Vagina (tissue), 2 donors: ENCODE results near the gene CLPTM1L. TPM values are rescaled to one million over a fixed set of nuclear protein-coding genes. Genes with fewer than 3 reads are reported as not detected.

ENCODE experiments used
- DNase-seq, 2 donors: peaks; one replicate each; pipeline ENCODE4 v3.0.0-alpha.2; 2017; ENCODE audit errors: extremely low spot score in 2 of 2
- H3K27ac ChIP-seq: fragments of 200-600 bp; sonication (generic); one replicate; pipeline ENCODE4 v1.5.1; 2019
- H3K27me3 ChIP-seq: fragments of 200-600 bp; sonication (generic); one replicate; pipeline ENCODE4 v1.5.1; 2019
- H3K36me3 ChIP-seq, 2 donors: fragments of 200-600 bp; sonication (generic); one replicate each; pipeline ENCODE4 v1.5.1; 2017 to 2019
- H3K4me1 ChIP-seq: fragments of 200-600 bp; sonication (generic); one replicate; pipeline ENCODE4 v1.5.1; 2019
- H3K4me3 ChIP-seq, 2 donors: fragments of 200-600 bp; sonication (generic); 1 replicate in 1 of 2; 2 replicates in 1 of 2; pipeline ENCODE4 v1.5.1; 2016 to 2019
- H3K9me3 ChIP-seq: fragments of 200-600 bp; sonication (generic); one replicate; pipeline ENCODE4 v1.5.1; 2019
- POLR2A ChIP-seq, 2 donors: fragments of 450-650 bp; IDR thresholded peaks; one replicate each; pipeline ENCODE4 v1.6.1; 2017; ENCODE audit warnings: antibody characterized with exemption in 2 of 2, mild to moderate bottlenecking in 2 of 2, moderate library complexity in 2 of 2
- POLR2AphosphoS5 ChIP-seq, 2 donors: sonication (generic); formaldehyde crosslinking; IDR thresholded peaks; one replicate each; pipeline ENCODE4 v1.9.0; 2017; ENCODE audit warnings: antibody characterized with exemption in 2 of 2, mild to moderate bottlenecking in 2 of 2, low read depth in 1 of 2; ENCODE audit not compliant: insufficient read depth in 1 of 2
- intact Hi-C: fragments of 100-400 bp; cut with DNase I; formaldehyde crosslinking; loops from one replicate; pipeline ENCODE4 v1.15.1; 2023
- total RNA-seq: library from RNA; depleted of rRNA; stranded (reverse); fragments of >200 nt; gene quantifications from one replicate; pipeline ENCODE4 v1.2.3, GENCODE V29; 2016
- TF ChIP-seq, protein P1 (sequence below), 3 experiments: fragments of 450-650 bp in 2 of 3; fragments of 200-600 bp in 1 of 3; sonication (generic) in 1 of 3; IDR thresholded peaks; one replicate each; pipeline ENCODE4 v1.5.1; 2017 to 2019; ENCODE audit warnings: antibody characterized with exemption in 3 of 3, mild to moderate bottlenecking in 2 of 3, moderate library complexity in 2 of 3

CLPTM1L gene
- total RNA-seq, 1 donor from 2014 or later = 40.0 TPM

DNA sequence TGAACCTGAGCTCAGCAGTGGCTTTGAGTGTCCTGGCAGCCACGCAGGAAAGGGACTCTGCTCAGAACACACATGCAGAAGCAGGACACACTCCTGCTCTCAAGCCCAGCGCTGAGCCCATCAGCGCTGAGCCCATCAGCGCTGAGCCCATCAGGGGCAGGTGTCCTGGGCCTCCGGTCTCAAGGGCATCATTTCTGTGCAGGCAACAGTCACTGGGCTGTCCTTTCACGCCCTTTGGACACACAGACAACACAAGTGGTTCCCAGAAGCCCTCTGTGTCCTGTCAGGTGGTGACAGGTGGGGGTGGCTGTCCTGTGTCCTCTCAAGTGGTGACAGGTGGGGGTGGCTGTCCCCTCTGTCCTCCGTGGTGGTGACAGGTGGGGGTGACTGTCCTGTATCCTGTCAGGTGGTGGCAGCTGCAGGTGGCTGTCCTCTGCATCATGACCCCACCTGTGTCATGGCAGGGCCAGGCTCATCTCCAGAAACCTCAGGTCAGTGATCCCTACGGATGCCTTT lies 39.0 kb upstream of the CLPTM1L start:
- H3K36me3 ChIP-seq = no peaks in the 10 kb centered on the region
- H3K4me1 ChIP-seq = peaks cover 25% of the 10 kb centered on the region
- no peak overlapping the region for H3K4me3 ChIP-seq
- no peak for TF ChIP-seq POLR2A (IDR thresholded peaks at IDR 0.05)
- no peak for TF ChIP-seq POLR2AphosphoS5 (IDR thresholded peaks at IDR 0.05; ENCODE audit: insufficient read depth in 1 of 2, low read depth in 1 of 2)
- TF ChIP-seq, protein P1, sequence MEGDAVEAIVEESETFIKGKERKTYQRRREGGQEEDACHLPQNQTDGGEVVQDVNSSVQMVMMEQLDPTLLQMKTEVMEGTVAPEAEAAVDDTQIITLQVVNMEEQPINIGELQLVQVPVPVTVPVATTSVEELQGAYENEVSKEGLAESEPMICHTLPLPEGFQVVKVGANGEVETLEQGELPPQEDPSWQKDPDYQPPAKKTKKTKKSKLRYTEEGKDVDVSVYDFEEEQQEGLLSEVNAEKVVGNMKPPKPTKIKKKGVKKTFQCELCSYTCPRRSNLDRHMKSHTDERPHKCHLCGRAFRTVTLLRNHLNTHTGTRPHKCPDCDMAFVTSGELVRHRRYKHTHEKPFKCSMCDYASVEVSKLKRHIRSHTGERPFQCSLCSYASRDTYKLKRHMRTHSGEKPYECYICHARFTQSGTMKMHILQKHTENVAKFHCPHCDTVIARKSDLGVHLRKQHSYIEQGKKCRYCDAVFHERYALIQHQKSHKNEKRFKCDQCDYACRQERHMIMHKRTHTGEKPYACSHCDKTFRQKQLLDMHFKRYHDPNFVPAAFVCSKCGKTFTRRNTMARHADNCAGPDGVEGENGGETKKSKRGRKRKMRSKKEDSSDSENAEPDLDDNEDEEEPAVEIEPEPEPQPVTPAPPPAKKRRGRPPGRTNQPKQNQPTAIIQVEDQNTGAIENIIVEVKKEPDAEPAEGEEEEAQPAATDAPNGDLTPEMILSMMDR (IDR thresholded peaks at IDR 0.05) = no peak
- H3K27ac ChIP-seq = no peak overlapping the region
- no peak for DNase-seq
- no peaks in the 10 kb centered on the region for H3K9me3 ChIP-seq
- H3K27me3 ChIP-seq = no peaks in the 10 kb centered on the region
- intact Hi-C loops = no loop called here

DNA sequence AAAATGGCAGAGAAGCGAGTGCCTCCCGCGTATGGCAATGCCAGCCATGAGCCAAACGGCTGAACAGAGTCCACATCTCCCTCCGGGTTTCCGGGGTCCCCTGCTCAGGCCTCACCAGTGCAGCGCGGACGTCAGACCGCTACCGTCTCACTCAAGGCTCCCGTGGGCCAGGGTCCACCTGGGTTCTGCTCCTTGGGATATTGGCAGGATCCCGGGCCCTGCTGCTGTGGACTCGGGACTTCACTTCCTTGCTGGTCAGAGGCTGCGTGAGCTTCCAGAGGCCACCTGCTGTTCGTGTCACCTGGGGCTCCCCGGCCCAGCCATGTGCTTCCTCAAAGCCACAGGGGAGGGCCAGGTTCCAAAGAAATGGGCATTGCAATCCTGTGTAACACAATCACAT lies 38.4 kb upstream of the CLPTM1L start:
- no peak for DNase-seq
- TF ChIP-seq POLR2A (IDR thresholded peaks at IDR 0.05) (no peak), POLR2AphosphoS5 (IDR thresholded peaks at IDR 0.05; ENCODE audit: insufficient read depth in 1 of 2, low read depth in 1 of 2) (no peak)
- TF ChIP-seq, protein P1 (IDR thresholded peaks at IDR 0.05) = no peak
- Histone ChIP-seq H3K36me3 (no peaks in the 10 kb centered on the region), H3K27ac (no peak overlapping the region), H3K4me1 (peaks cover 25% of the 10 kb centered on the region), H3K27me3 (no peaks in the 10 kb centered on the region), H3K9me3 (no peaks in the 10 kb centered on the region), H3K4me3 (no peak overlapping the region)
- intact Hi-C loops = no loop called here

DNA sequence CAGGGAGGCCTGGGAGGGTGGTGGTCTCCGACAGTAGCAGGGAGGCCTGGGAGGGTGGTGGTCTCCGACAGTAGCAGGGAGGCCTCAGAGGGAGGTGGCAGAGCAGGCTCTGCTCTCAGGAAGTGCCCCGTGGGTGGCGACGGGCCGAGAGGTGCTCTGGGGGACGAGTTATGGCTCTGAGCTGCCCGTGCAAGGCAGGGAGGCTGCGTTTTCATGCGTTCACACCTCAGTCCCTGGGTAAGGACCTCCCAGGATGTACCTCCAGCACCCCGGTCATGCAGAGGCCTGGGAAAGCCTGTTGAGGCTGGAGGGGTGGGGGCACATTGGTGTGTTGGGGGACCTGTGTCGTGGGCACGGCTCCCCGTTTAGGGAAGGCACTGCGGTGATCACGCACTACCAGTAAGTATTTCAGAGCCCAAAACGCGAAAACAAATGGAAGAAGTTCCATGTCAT lies 37.4 kb upstream of the CLPTM1L start:
- peaks cover 25% of the 10 kb centered on the region for H3K4me1 ChIP-seq
- H3K27ac ChIP-seq = no peak overlapping the region
- intact Hi-C loops = no loop called here
- DNase-seq = no peak
- no peaks in the 10 kb centered on the region for H3K36me3 ChIP-seq
- no peaks in the 10 kb centered on the region for H3K27me3 ChIP-seq
- no peak overlapping the region for H3K4me3 ChIP-seq
- H3K9me3 ChIP-seq = no peaks in the 10 kb centered on the region
- TF ChIP-seq, protein P1 (IDR thresholded peaks at IDR 0.05) = no peak
- TF ChIP-seq POLR2A (IDR thresholded peaks at IDR 0.05) (no peak), POLR2AphosphoS5 (IDR thresholded peaks at IDR 0.05; ENCODE audit: insufficient read depth in 1 of 2, low read depth in 1 of 2) (no peak)

DNA sequence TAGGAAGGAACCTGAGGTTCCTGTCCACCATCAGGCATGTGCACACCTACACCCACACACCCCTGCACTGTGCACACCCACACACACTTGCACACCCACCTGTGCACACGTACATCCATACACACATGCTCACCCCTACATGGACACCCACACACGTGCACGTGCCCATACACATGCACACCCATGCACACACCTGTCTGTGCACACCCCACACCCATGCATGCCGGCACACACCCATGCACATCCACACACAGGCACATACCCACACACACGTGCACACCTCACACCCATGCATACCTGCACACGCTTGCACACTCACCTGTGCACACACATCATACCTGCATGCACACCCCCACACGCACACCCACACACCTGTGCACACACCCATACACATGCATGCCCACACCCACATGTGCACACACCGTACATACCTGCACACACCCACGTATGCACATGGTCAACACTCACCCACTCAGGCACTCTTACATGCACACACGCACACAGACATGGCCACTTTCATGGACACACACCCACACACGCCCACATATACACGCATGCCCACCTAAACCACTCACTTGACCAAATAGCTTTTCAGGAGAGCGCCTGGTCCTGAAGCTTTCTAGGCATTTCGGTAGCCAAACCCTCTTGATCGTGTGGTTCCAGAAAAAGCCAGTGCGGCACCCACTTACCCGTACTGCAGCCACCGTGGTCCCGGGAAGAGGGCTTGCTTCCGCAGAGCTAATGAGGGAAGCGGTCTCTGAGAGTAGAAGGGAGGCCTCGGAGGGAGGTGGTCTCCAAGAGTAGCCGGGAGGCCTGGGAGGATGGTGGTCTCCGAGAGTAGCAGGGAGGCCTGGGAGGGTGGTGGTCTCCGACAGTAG lies 36.7 kb upstream of the CLPTM1L start:
- no peak for DNase-seq
- Histone ChIP-seq H3K27ac (no peak overlapping the region), H3K9me3 (no peaks in the 10 kb centered on the region), H3K4me1 (peaks cover 22% of the 10 kb centered on the region), H3K4me3 (no peak overlapping the region), H3K27me3 (no peaks in the 10 kb centered on the region), H3K36me3 (no peaks in the 10 kb centered on the region)
- no peak for TF ChIP-seq POLR2A (IDR thresholded peaks at IDR 0.05)
- TF ChIP-seq POLR2AphosphoS5 (IDR thresholded peaks at IDR 0.05; ENCODE audit: insufficient read depth in 1 of 2, low read depth in 1 of 2) = no peak
- TF ChIP-seq, protein P1 (IDR thresholded peaks at IDR 0.05) = no peak
- intact Hi-C loops = no loop called here

DNA sequence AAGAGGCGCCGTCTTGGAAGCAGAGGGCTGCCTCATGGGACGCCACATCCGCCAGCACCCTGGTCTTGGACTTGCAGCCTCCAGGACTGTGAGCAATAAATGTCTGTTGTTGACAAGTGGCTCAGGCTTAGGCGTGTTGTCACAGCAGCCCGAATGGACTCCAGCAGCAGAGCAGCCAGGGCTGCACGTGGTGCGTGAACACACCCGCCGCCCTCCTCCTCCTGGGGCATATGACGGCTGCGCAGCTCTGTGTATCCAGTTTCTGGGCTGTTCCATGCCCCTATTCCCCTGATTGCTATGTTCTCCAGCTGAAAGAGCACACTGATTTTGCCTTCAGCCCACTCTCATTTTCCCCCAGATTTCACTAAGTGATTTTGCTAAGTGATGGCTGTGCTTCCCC lies 36.0 kb upstream of the CLPTM1L start:
- no peaks in the 10 kb centered on the region for H3K36me3 ChIP-seq
- TF ChIP-seq POLR2AphosphoS5 (IDR thresholded peaks at IDR 0.05; ENCODE audit: insufficient read depth in 1 of 2, low read depth in 1 of 2) (no peak), POLR2A (IDR thresholded peaks at IDR 0.05) (no peak)
- TF ChIP-seq, protein P1 (IDR thresholded peaks at IDR 0.05) = no peak
- no peak overlapping the region for H3K4me3 ChIP-seq
- H3K9me3 ChIP-seq = no peaks in the 10 kb centered on the region
- H3K4me1 ChIP-seq = peaks cover 15% of the 10 kb centered on the region
- intact Hi-C loops = no loop called here
- DNase-seq = no peak
- H3K27me3 ChIP-seq = no peaks in the 10 kb centered on the region
- H3K27ac ChIP-seq = no peak overlapping the region
